K562 (cell line): ENCODE measurements around the gene ZNF554. TPM values are rescaled to one million over a fixed set of nuclear protein-coding genes. Genes with fewer than 3 reads are reported as not detected.

Experiments used
- ARID2 ChIP-seq: fragments of 450-650 bp; IDR thresholded peaks from 2 replicates; pipeline ENCODE4 v1.6.1; 2017; ENCODE audit warnings: antibody characterized with exemption, mild to moderate bottlenecking
- ARNT ChIP-seq, 2 experiments: fragments of 450-650 bp; IDR thresholded peaks; 2 replicates each; pipeline ENCODE4 v1.6.1; 2016; ENCODE audit warnings: mild to moderate bottlenecking in 1 of 2
- CTBP1 ChIP-seq: fragments of 450-650 bp; IDR thresholded peaks from 2 replicates; pipeline ENCODE4 v1.6.1; 2016; ENCODE audit warnings: borderline replicate concordance
- E2F4 ChIP-seq: sonication (generic); formaldehyde crosslinking; IDR thresholded peaks from 2 replicates; pipeline ENCODE4 v1.8.0; 2022; ENCODE audit warnings: mild to moderate bottlenecking, low read depth, missing genetic modification reagents
- FOSL1 ChIP-seq: fragments of 200-800 bp; sonication (Bioruptor generic); conservative IDR thresholded peaks from 2 replicates; pipeline ENCODE4 v1.6.1; 2016; ENCODE audit warnings: missing genetic modification characterization, missing compliant biosample characterization
- FUS ChIP-seq: fragments of 200-400 bp; formaldehyde crosslinking; optimal IDR thresholded peaks from 2 replicates; pipeline ENCODE3; 2017; ENCODE audit warnings: low read depth, low read length
- HDAC8 ChIP-seq: fragments of 450-650 bp; IDR thresholded peaks from 2 replicates; pipeline ENCODE4 v1.6.1; 2016; ENCODE audit warnings: mild to moderate bottlenecking, missing genetic modification characterization, moderate library complexity, missing compliant biosample characterization
- NEUROD1 ChIP-seq: fragments of 150-350 bp; IDR thresholded peaks from 2 replicates; pipeline ENCODE4 v1.6.1; 2014; ENCODE audit warnings: borderline replicate concordance, low read length, low read depth; ENCODE audit not compliant: partially characterized antibody
- NR3C1 ChIP-seq: sonication (generic); formaldehyde crosslinking; IDR thresholded peaks from 2 replicates; pipeline ENCODE4 v1.8.1; 2022; ENCODE audit warnings: missing genetic modification reagents
- PHF20 ChIP-seq: fragments of 450-650 bp; IDR thresholded peaks from 2 replicates; pipeline ENCODE4 v1.6.1; 2018; ENCODE audit not compliant: partially characterized antibody
- RFX7 ChIP-seq: fragments of 250-450 bp; sonication (Bioruptor Pico); IDR thresholded peaks from 2 replicates; pipeline ENCODE4 v1.5.1; 2021; ENCODE audit warnings: mild to moderate bottlenecking
- TCF3 ChIP-seq: sonication (generic); formaldehyde crosslinking; IDR thresholded peaks from 2 replicates; pipeline ENCODE4 v1.4.0; 2020; ENCODE audit warnings: mild to moderate bottlenecking, missing genetic modification reagents
- ZBTB12 ChIP-seq: fragments of 250-450 bp; sonication (Bioruptor Pico); IDR thresholded peaks from 2 replicates; pipeline ENCODE4 v1.4.0; 2020
- ZBTB33 ChIP-seq: sonication (generic); formaldehyde crosslinking; IDR thresholded peaks from 2 replicates; pipeline ENCODE4 v1.8.1; 2023; ENCODE audit warnings: mild to moderate bottlenecking, missing genetic modification reagents
- ZNF12 ChIP-seq: sonication (generic); formaldehyde crosslinking; IDR thresholded peaks from 2 replicates; pipeline ENCODE4 v1.4.0; 2020; ENCODE audit warnings: mild to moderate bottlenecking, missing genetic modification reagents
- ZNF224 ChIP-seq: sonication (generic); formaldehyde crosslinking; IDR thresholded peaks from 2 replicates; pipeline ENCODE4 v1.8.0; 2022; ENCODE audit warnings: mild to moderate bottlenecking, missing genetic modification reagents
- ZNF277 ChIP-seq: fragments of 250-450 bp; sonication (Bioruptor Pico); IDR thresholded peaks from 2 replicates; pipeline ENCODE4 v1.8.0; 2022; ENCODE audit warnings: inconsistent platforms, mild to moderate bottlenecking, moderate library complexity, borderline replicate concordance
- ZNF280B ChIP-seq: fragments of 250-450 bp; sonication (Bioruptor Pico); IDR thresholded peaks from 2 replicates; pipeline ENCODE4 v1.5.1; 2021; ENCODE audit warnings: mild to moderate bottlenecking
- polyA plus RNA-seq, 8 experiments: library from polyadenylated mRNA; depleted of rRNA in 4 of 8; stranded (reverse) in 5 of 8; unstranded in 3 of 8; fragments of >200 nt; fragmentation: Nextera tagmentation in 2 of 8; fragmentation: Illumina TruSeq in 1 of 8; extraction: Ambion mirVana in 2 of 8; extraction: Trizol in 1 of 8; gene quantifications; 2 replicates each; pipeline versions ENCODE4 v1.2.1 to v1.2.3, GENCODE V29; 2011 to 2014; ENCODE audit warnings: inconsistent platforms in 1 of 8, missing spikeins in 1 of 8
- total RNA-seq, 7 experiments: library from RNA; depleted of rRNA in 6 of 7; stranded (reverse); fragments of >200 nt in 6 of 7; fragmentation: Illumina TruSeq in 2 of 7; extraction: Trizol in 2 of 7; gene quantifications; 2 replicates each; pipeline versions ENCODE4 v1.2.1 to v1.2.3, GENCODE V29; 2011 to 2021; ENCODE audit warnings: low replicate concordance in 1 of 7

ZNF554 gene
- total and polyA plus RNA-seq, 9 of the 15 experiments (the other 6 are each of a cell fraction or from before 2014, with no cell fraction given) = 0.07 to 1.8 (median 1.1) TPM

- TF ChIP-seq ZNF280B (CRISPR knock-in tag) (no peak), ZNF12 (no peak; the same call in 1 of the 2 replicates), FUS (no peak), ZNF224 (CRISPR knock-in tag) (peak; percentile 92; the same call in 1 of the 2 replicates), E2F4 (CRISPR knock-in tag) (peak; percentile 88), ZBTB12 (peak; percentile 93), NR3C1 (CRISPR knock-in tag) (peak; percentile 97), TCF3 (CRISPR knock-in tag) (peak; percentile 59; the same call in 1 of the 2 replicates), FOSL1 (no peak), NEUROD1 (peak; percentile 78), HDAC8 (tag) (peak; percentile 75; the same call in 1 of the 2 replicates), ARNT (IDR thresholded peaks at IDR 0.05) (peak in 1 of 2 experiments; percentile 65; a peak in 1 of 4 replicates), PHF20 (peak; percentile 81), ARID2 (no peak), ZBTB33 (CRISPR knock-in tag) (peak; percentile 94), RFX7 (CRISPR knock-in tag) (peak; percentile 73; the same call in 1 of the 2 replicates), ZNF277 (no peak), CTBP1 (peak; percentile 68; the same call in 1 of the 2 replicates)
Observed at GRCh38 chr19:2782936-2783780, 36.5 kb upstream of the ZNF554 start, which contains the start of gene SGTA (continued).
